Measurements from ENCODE around the gene EPHB2. TPM values are rescaled to one million over a fixed set of nuclear protein-coding genes. Genes with fewer than 3 reads are reported as not detected.

EPHB2 gene
- total RNA-seq, 1 donor from 2014 or later, result 159 TPM

GRCh38 chr1:22880174-22880601, 169.5 kb downstream of the EPHB2 start:
- no peak for DNase-seq (ENCODE audit: low read depth)

- DNase-seq (ENCODE audit: low read depth), result no peak
Measured at GRCh38 chr1:22883406-22883805, 172.8 kb downstream of the EPHB2 start.

GRCh38 chr1:22884806-22885530, 174.3 kb downstream of the EPHB2 start:
- no peak for DNase-seq (ENCODE audit: low read depth)

- peak; percentile 12 for DNase-seq (ENCODE audit: low read depth)
Measured at GRCh38 chr1:22886211-22886610, 175.6 kb downstream of the EPHB2 start.

- DNase-seq (ENCODE audit: low read depth), result no peak
Measured at GRCh38 chr1:22887491-22887890, 176.9 kb downstream of the EPHB2 start.

GRCh38 chr1:22888320-22889075, 177.9 kb downstream of the EPHB2 start:
- peak; percentile 74 for DNase-seq (ENCODE audit: low read depth)

- peak; percentile 57 for DNase-seq (ENCODE audit: low read depth)
Measured at GRCh38 chr1:22889213-22889827, 178.7 kb downstream of the EPHB2 start.

GRCh38 chr1:22892789-22893188, 182.2 kb downstream of the EPHB2 start:
- DNase-seq (ENCODE audit: low read depth), result no peak

GRCh38 chr1:22893292-22893691, 182.7 kb downstream of the EPHB2 start:
- no peak for DNase-seq (ENCODE audit: low read depth)

GRCh38 chr1:22895357-22895756, 184.7 kb downstream of the EPHB2 start:
- no peak for DNase-seq (ENCODE audit: low read depth)

- DNase-seq (ENCODE audit: low read depth), result no peak
Measured at GRCh38 chr1:22896184-22896583, 185.5 kb downstream of the EPHB2 start.

- DNase-seq (ENCODE audit: low read depth), result no peak
Measured at GRCh38 chr1:22900451-22900850, 189.8 kb downstream of the EPHB2 start.

GRCh38 chr1:22903113-22903512, 192.5 kb downstream of the EPHB2 start:
- DNase-seq (ENCODE audit: low read depth), result peak; percentile 7

- no peak for DNase-seq (ENCODE audit: low read depth)
Measured at GRCh38 chr1:22906968-22907367, 196.3 kb downstream of the EPHB2 start.

- DNase-seq (ENCODE audit: low read depth), result no peak
Measured at GRCh38 chr1:22907528-22907927, 196.9 kb downstream of the EPHB2 start.

GRCh38 chr1:22908880-22909426, 198.3 kb downstream of the EPHB2 start:
- no peak for DNase-seq (ENCODE audit: low read depth)

- no peak for DNase-seq (ENCODE audit: low read depth)
Measured at GRCh38 chr1:22910286-22910685, 199.6 kb downstream of the EPHB2 start.

- DNase-seq (ENCODE audit: low read depth), result no peak
Measured at GRCh38 chr1:22910986-22911651, 200.5 kb downstream of the EPHB2 start.

- no peak for DNase-seq (ENCODE audit: low read depth)
Measured at GRCh38 chr1:22912311-22912710, 201.7 kb downstream of the EPHB2 start.

- DNase-seq (ENCODE audit: low read depth), result no peak
Measured at GRCh38 chr1:22913421-22914141, 202.9 kb downstream of the EPHB2 start.

- DNase-seq (ENCODE audit: low read depth), result no peak
Measured at GRCh38 chr1:22914156-22914555, 203.5 kb downstream of the EPHB2 start.

Data from renal cortical epithelial cell (primary cell).